Stimulated activated memory B cell treated with anti-CD40 and anti-IgM and Interleukin-4, amounts not matched to agents 10 μg/mL and 1 μg/mL and 100 μg/mL, for 72 hours (primary cell): Measurements from ENCODE around the gene KCNJ1.

Experiments used
- ATAC-seq: fragments of 150-1000 bp; cut with Tn5 transposase; 2 replicates; pipeline ENCODE4 v1.10.0; 2021
- H3K27ac Mint-ChIP-seq: one replicate; pipeline ENCODE4 v1.8.0; 2022; ENCODE audit warnings: mild to moderate bottlenecking, mixed read lengths
- H3K27me3 Mint-ChIP-seq: one replicate; pipeline ENCODE4 v1.8.0; 2022; ENCODE audit warnings: mixed read lengths
- H3K36me3 Mint-ChIP-seq: one replicate; pipeline ENCODE4 v1.8.0; 2022; ENCODE audit warnings: mixed read lengths
- H3K4me1 Mint-ChIP-seq: one replicate; pipeline ENCODE4 v1.8.0; 2022; ENCODE audit warnings: mixed read lengths
- H3K4me3 Mint-ChIP-seq: one replicate; pipeline ENCODE4 v1.8.0; 2022; ENCODE audit warnings: mild to moderate bottlenecking, moderate library complexity, mixed read lengths
- H3K9me3 Mint-ChIP-seq: one replicate; pipeline ENCODE4 v1.8.0; 2022; ENCODE audit warnings: mixed read lengths

KCNJ1 gene

DNA sequence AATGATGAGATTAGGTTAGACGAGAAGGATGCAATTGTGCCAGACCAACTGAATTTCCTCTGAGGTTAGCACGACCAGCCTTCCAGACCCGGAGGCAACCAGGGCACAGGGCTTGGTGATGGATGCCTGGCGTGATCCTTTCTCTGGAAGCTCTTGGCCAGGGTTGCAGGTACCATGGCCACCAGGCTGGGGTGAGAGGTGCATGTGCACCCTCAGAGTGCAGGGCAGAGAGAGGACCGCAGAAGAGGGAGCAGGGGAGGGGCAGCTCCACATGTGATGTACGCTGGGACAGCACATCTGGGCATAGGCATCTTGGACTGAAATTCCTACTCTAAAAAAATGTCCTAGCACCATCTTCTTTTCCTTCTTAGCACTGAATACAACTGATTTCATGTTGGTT, 10.9 kb downstream of the KCNJ1 start:
- no peak overlapping the region for H3K4me3 Mint-ChIP-seq
- no peaks in the 10 kb centered on the region for H3K9me3 Mint-ChIP-seq
- no peaks in the 10 kb centered on the region for H3K36me3 Mint-ChIP-seq
- peaks cover 32% of the 10 kb centered on the region for H3K4me1 Mint-ChIP-seq
- no peak for ATAC-seq
- no peak overlapping the region for H3K27ac Mint-ChIP-seq
- no peaks in the 10 kb centered on the region for H3K27me3 Mint-ChIP-seq

DNA sequence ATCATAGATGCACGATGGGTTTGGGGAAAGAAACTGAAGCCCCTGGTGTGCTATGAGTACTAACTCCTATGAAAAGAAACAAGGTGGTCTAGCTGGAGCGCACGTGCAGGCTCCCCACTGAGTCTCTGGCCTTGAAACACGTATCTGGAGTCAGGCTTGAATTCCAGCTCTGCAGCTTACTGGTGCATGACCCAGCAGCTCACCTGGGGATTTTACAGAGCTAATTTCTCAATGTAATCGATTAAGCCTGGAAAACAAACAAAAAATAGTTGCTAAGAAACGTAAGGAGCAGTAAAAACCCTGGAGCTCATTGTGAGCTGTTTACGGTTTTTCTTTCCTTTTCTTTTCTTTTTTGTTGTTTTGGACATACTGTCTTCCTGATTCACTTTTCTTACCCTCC, 12.3 kb downstream of the KCNJ1 start:
- Mint-ChIP-seq H3K27me3 (no peaks in the 10 kb centered on the region), H3K36me3 (no peaks in the 10 kb centered on the region), H3K9me3 (no peaks in the 10 kb centered on the region), H3K4me3 (no peak overlapping the region), H3K4me1 (peaks cover 36% of the 10 kb centered on the region), H3K27ac (peak overlapping the region; percentile 7)
- no peak for ATAC-seq

DNA sequence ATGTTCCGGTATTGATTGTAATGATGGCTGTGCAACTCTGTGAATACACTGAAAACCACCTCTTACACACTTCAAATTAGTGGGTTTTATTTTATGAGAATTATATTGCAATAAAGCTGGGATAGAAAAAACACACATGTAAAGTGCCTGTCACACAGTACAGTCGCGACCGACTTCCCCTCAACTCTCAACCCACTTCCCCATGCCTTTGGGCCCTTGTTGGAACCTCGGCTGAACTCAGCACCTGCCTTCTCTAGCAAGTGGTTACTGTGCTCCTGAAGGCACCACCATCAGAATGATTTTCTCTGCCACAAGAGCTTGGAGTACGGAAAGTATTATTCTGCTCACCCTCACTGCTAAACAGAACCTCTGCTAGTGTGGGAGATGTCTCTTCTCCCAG, 13.5 kb downstream of the KCNJ1 start:
- Mint-ChIP-seq H3K4me3 (no peak overlapping the region), H3K27me3 (no peaks in the 10 kb centered on the region), H3K4me1 (peaks cover 41% of the 10 kb centered on the region), H3K27ac (no peak overlapping the region), H3K36me3 (no peaks in the 10 kb centered on the region), H3K9me3 (no peaks in the 10 kb centered on the region)
- no peak for ATAC-seq

DNA sequence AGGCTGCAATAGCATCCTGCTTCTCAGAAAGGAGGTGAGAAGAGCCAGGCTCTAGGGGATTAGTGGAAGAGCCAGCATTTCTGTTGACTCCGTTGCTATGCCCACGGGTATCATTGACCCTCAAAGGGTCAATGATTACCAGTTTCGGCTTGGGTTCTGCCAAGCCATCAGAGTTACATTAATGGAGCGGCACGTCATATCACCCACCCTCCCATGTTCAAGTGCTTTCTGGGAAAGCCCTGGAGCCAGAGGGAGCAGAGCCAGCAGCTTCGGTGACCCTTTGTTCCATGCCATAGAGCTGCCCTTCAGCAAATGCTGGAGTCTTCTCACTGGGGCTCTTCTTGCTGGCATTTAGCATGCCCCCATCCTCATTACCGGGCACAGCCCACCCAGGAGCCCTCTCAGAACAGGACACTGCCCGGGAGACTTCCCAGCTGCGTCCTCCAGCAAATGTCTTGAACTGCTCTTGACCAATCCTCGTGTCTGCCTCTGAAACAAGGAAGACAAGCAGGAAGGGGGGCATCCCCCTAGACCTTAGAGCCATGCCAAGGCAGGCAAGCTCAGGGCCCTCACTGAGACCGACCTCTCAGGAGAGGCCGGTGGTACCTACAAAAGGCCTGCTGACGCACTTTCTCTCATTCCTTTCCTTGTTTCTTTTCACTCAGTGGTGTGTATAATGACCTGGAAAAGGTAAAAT, 14.6 kb downstream of the KCNJ1 start:
- no peaks in the 10 kb centered on the region for H3K36me3 Mint-ChIP-seq
- no peak overlapping the region for H3K4me3 Mint-ChIP-seq
- peaks cover 44% of the 10 kb centered on the region for H3K4me1 Mint-ChIP-seq
- ATAC-seq: no peak
- no peak overlapping the region for H3K27ac Mint-ChIP-seq
- no peaks in the 10 kb centered on the region for H3K9me3 Mint-ChIP-seq
- no peaks in the 10 kb centered on the region for H3K27me3 Mint-ChIP-seq

DNA sequence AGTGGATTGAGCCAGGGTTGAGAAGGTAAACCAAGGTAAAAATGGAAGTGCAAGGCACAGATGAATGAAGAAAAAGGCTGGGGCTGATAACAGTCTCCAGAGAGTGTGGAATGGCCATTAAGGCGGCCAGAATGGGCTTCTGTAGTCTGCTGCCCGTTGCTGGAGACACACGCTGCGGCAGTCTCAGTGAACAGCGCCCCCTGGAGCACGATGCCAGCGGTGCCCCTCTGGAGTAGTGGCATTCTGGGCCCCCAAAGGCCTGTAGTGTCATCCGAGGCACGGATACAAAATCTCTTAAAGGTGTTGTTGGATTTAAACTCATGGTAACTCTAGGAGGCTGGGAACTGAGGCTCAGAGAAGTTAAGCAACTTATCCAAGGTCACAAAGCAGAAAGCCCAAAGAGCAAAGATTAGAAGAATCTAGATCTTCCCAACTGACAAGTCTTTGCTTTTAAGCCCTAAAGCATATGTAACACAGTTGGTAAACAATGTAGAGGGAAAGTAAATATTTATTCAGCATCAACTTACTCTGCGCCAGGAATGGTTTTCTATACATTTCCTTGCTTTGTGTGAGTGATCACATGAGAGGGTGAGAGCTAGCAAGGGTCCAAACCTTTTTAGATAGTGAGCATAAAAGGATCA, 18.2 kb downstream of the KCNJ1 start:
- H3K27ac Mint-ChIP-seq: peak overlapping the region; percentile 79
- H3K9me3 Mint-ChIP-seq: no peaks in the 10 kb centered on the region
- ATAC-seq: peak; percentile 81
- H3K4me1 Mint-ChIP-seq: peaks cover 62% of the 10 kb centered on the region
- no peaks in the 10 kb centered on the region for H3K36me3 Mint-ChIP-seq
- H3K4me3 Mint-ChIP-seq: no peak overlapping the region
- H3K27me3 Mint-ChIP-seq: no peaks in the 10 kb centered on the region

DNA sequence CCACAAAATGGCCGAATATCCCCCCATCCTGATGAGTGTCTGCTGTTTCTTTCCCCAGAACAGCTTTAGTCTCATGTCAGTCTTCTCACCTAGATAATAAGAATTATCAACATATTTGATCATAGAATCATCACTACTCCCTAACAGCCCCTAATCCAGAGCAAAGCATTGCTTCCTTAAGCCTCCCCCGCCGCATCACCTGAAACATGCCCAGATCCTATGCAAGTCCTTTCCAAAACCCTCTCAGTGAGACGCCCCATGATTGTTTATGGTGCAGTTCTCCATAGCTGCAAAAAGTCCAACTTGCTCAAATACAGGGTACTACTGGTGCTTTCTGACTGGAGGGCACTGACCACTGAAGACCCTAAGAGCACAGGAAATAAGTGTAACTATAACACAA, 20.1 kb downstream of the KCNJ1 start:
- no peaks in the 10 kb centered on the region for H3K9me3 Mint-ChIP-seq
- H3K27ac Mint-ChIP-seq: peak overlapping the region; percentile 85
- H3K4me1 Mint-ChIP-seq: peaks cover 74% of the 10 kb centered on the region
- no peak for ATAC-seq
- H3K4me3 Mint-ChIP-seq: no peak overlapping the region
- H3K36me3 Mint-ChIP-seq: no peaks in the 10 kb centered on the region
- H3K27me3 Mint-ChIP-seq: no peaks in the 10 kb centered on the region

DNA sequence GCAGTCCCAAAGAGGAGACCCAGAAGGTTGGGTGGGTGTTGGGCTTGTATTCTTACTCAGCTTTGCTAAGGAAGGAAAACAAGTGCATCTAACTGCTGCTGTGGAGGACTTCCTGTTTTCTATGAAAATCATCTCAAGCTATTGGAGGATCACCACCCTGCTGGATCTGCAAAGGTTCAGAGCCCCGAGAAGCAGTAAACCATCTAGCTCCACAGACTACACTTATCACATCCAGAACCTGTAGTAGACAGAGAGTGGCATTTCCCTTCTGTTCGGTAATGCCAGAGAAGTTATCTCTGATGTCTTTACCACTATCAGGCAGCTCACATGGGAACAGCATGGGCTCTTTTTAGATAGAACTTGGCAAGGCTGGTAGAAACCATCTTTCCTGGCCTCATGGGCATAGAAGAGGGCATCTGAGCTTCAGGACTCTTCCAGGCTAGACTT, 21.7 kb downstream of the KCNJ1 start:
- Mint-ChIP-seq H3K4me1 (peaks cover 85% of the 10 kb centered on the region), H3K4me3 (no peak overlapping the region), H3K27me3 (no peaks in the 10 kb centered on the region), H3K27ac (peak overlapping the region; percentile 85), H3K36me3 (no peaks in the 10 kb centered on the region), H3K9me3 (no peaks in the 10 kb centered on the region)
- ATAC-seq: peak; percentile 57

DNA sequence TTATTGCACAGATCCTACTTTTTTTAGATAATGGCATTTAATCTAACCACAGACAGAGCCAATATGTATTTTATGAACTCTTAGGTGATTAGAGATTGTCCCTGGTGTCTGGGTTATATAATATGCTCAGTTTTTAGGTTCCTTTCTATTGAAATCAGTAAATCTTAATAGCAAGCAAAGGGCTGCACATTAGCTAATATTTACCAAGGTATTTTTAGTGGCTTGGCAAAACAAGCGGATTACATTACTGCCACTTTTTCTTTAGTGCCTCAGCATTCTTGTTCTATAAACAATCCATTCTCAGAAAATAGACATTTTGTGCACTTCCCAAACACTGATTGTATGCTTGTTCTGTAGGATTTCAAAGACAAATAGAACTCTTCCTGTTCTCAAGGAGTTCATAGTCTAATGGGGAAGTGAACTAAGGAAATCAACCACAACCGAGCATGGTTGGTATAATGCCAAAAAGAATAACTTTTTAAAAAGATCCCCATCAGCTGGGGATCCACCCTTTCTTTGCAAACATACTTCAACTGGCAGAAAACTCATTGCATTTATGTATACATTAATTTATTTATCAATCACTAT, 23.8 kb downstream of the KCNJ1 start:
- no peaks in the 10 kb centered on the region for H3K36me3 Mint-ChIP-seq
- peak overlapping the region; percentile 84 for H3K27ac Mint-ChIP-seq
- H3K9me3 Mint-ChIP-seq: no peaks in the 10 kb centered on the region
- no peaks in the 10 kb centered on the region for H3K27me3 Mint-ChIP-seq
- H3K4me1 Mint-ChIP-seq: peaks cover 84% of the 10 kb centered on the region
- no peak overlapping the region for H3K4me3 Mint-ChIP-seq
- ATAC-seq: no peak

DNA sequence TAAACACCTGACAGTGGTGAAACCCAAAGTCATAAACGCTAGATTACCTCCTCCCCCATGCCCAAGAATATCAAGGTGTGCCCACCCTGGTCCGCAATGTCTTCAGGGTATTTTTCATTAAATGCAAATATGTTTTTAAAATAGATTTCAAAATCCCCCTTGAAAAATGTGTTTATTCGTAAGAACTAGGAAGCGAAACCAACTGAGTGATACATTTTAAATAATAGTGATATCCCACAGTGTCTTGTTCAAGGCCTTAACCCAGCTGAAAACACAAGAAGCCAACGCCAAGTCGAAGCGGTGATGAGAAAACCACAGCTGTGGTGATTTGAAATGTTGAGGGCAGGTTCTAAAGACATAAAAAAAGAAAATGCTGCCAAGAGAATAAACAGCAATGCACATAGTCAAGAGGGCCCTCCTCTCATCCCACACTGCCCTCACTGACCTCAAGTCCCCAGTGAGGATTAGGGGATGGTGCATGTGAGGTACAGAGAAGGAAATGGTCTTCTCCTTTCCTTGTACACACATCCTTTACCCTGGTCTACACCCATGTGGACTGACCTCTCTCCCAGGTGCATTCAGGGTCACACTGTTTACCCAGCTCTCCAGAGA, 25.5 kb downstream of the KCNJ1 start:
- Mint-ChIP-seq H3K27me3 (no peaks in the 10 kb centered on the region), H3K36me3 (no peaks in the 10 kb centered on the region), H3K9me3 (no peaks in the 10 kb centered on the region), H3K27ac (peak overlapping the region; percentile 84), H3K4me1 (peaks cover 83% of the 10 kb centered on the region), H3K4me3 (peak overlapping the region; percentile 31)
- ATAC-seq: peak; percentile 94

DNA sequence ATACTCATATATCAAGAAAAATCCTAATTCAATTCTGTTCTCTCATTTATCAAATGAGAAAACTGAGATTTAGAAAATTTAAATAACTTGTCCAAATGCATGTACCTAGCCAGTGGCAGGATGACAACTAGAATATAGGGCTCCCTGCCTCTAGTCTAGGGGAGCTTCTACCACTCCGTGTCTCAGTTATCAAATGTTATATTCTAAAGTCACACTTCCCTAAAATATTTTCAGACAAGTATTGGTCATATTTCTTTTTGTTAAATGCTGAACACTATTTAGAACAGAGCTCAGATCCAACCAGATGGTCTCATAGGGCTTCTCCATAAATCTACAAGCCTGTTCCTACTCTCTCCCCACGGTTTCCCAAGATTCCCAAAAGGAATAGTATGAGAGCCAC, 26.3 kb downstream of the KCNJ1 start:
- peak overlapping the region; percentile 84 for H3K27ac Mint-ChIP-seq
- H3K27me3 Mint-ChIP-seq: no peaks in the 10 kb centered on the region
- H3K4me3 Mint-ChIP-seq: peak overlapping the region; percentile 4
- peak; percentile 31 for ATAC-seq
- peaks cover 5% of the 10 kb centered on the region for H3K36me3 Mint-ChIP-seq
- peaks cover 3% of the 10 kb centered on the region for H3K9me3 Mint-ChIP-seq
- peaks cover 83% of the 10 kb centered on the region for H3K4me1 Mint-ChIP-seq

DNA sequence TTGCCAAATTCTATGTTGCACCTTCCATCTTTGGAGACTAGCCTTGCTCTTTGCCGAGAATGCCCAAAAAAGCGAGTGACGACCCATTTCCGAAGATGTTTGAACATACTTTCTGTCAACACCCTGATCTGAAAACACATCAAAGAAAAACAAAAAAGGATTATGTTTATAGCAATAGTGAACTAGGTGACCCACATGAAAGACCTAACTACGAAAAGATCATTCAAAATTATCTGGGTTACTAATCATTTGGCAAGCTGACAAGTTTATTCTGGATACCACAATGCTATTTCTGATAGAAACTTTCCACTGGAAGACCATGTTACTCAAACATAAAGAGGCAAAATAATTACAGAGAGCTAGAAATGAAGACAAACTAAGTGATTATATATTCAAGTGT, 27.0 kb downstream of the KCNJ1 start:
- no peak for ATAC-seq
- Mint-ChIP-seq H3K27me3 (no peaks in the 10 kb centered on the region), H3K4me3 (no peak overlapping the region), H3K4me1 (peaks cover 77% of the 10 kb centered on the region), H3K27ac (no peak overlapping the region), H3K36me3 (peaks cover 5% of the 10 kb centered on the region), H3K9me3 (peaks cover 3% of the 10 kb centered on the region)

DNA sequence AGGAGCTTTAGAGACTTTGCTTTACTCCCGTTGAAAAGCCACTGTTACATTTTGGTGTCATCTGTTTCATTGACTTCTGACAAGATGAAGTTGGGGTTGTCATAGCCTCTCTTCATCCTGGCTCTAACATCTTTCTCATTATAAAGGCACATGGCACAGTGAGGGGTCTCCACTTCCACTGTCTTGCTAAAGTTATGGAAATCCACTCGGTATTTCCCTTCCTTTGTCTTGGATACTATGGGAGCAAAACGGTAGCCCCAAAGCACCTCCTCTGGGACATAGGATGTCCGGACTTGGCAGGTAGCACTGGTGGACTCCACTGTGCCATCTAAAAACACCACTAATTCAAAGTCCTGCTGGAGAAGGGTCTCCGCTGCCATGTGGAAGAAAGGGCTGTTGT, 28.0 kb downstream of the KCNJ1 start:
- H3K36me3 Mint-ChIP-seq: peaks cover 5% of the 10 kb centered on the region
- peaks cover 3% of the 10 kb centered on the region for H3K9me3 Mint-ChIP-seq
- ATAC-seq: no peak
- no peak overlapping the region for H3K4me3 Mint-ChIP-seq
- no peaks in the 10 kb centered on the region for H3K27me3 Mint-ChIP-seq
- H3K4me1 Mint-ChIP-seq: peaks cover 77% of the 10 kb centered on the region
- H3K27ac Mint-ChIP-seq: no peak overlapping the region

DNA sequence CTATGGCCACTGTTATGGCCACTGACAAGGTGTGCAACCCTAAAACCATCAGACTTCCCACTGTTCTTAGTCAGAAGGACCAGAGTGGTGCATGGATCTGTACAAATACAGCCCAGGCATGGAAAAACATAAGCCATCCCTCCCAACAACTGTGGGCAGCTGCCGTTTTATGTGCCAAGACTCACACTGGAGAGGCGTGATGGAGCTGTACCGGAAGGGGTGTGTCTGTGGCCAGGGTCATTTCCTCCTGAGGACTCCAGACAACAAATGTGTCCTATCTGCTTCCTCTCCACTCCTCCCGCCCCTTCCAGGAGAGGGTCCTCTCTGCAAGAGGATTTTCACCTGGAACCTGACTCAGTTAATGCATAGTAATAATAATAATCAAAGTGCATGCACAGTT, 29.5 kb downstream of the KCNJ1 start:
- H3K4me3 Mint-ChIP-seq: no peak overlapping the region

DNA sequence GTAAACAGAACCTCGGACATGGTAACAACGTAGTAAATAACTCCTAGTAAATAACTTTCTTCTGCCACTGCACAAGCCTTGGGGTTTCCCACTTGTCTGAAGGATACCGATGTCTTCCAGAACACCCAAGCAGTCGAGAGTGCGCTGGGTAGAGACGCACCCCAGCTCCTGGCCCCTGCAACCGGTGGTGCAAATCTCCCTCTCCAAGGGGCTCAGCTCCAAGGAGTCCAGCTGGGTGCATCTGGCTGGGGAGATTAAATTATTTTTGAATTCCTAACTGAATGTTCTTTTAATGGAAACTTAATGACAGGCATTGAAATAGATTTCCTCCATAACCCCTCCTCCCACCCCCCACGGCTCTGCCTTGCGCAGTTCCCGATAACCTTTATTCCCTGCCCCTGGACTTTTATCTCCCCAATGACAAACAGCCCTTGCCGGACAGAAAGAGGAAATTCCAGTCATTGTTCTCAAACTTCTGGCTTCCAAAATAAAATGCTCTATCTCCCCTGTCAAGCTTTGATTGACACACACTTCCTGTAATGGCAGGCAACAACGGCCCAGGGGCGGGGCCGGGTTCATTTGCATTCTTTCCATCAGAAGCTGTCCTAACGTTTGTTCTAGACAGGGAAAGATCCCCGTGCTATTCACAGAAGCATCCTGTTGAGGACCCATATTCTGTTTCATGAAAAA, 31.2 kb downstream of the KCNJ1 start:
- H3K4me1 Mint-ChIP-seq: peaks cover 76% of the 10 kb centered on the region
- peak overlapping the region; percentile 73 for H3K27ac Mint-ChIP-seq
- H3K9me3 Mint-ChIP-seq: peaks cover 3% of the 10 kb centered on the region
- no peak overlapping the region for H3K4me3 Mint-ChIP-seq
- H3K36me3 Mint-ChIP-seq: peaks cover 11% of the 10 kb centered on the region
- H3K27me3 Mint-ChIP-seq: no peaks in the 10 kb centered on the region
- ATAC-seq: no peak

More for the DNA sequence above, 29.5 kb downstream of the KCNJ1 start:
- no peak overlapping the region for H3K27ac Mint-ChIP-seq
- H3K4me1 Mint-ChIP-seq: peaks cover 76% of the 10 kb centered on the region
- H3K27me3 Mint-ChIP-seq: no peaks in the 10 kb centered on the region
- H3K9me3 Mint-ChIP-seq: peaks cover 3% of the 10 kb centered on the region
- no peak for ATAC-seq
- H3K36me3 Mint-ChIP-seq: peaks cover 11% of the 10 kb centered on the region

DNA sequence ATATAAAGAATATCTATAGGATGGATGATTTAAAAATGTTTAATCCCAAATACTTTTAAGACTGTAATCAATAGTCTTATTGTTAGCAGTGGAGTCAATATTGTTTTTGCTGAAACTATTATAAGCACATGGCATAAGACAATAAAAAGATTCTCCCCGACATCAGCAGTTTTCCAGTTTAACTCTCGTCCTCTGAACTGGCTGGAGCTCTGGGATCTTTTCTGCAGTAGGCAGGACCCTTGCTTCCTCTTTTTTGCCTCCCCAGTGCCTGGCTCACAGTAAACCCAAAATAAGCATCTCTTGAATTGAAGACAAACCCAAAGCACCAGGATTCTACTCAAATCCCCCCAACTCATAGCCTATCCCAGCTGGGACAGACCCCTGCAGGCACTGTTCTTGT, 32.9 kb downstream of the KCNJ1 start:
- Mint-ChIP-seq H3K4me1 (peaks cover 72% of the 10 kb centered on the region), H3K4me3 (no peak overlapping the region), H3K36me3 (peaks cover 16% of the 10 kb centered on the region), H3K9me3 (peaks cover 5% of the 10 kb centered on the region), H3K27me3 (no peaks in the 10 kb centered on the region), H3K27ac (peak overlapping the region; percentile 28)
- ATAC-seq: no peak
